Fibroblast of skin of abdomen (primary cell): ENCODE results near the gene RERE.
"Not testable (repeated sequence)": the region's sequence is repeated elsewhere in the genome, so short reads cannot be mapped to it uniquely, and the experiment has no call there.

Source experiments
- DNase-seq: peaks from one replicate; pipeline ENCODE4 v3.0.0-alpha.2; 2013

Gene RERE

GRCh38 chr1:8396083-8396785 lies 421.2 kb downstream of the RERE start:
- DNase-seq = peak; percentile 78

DNA sequence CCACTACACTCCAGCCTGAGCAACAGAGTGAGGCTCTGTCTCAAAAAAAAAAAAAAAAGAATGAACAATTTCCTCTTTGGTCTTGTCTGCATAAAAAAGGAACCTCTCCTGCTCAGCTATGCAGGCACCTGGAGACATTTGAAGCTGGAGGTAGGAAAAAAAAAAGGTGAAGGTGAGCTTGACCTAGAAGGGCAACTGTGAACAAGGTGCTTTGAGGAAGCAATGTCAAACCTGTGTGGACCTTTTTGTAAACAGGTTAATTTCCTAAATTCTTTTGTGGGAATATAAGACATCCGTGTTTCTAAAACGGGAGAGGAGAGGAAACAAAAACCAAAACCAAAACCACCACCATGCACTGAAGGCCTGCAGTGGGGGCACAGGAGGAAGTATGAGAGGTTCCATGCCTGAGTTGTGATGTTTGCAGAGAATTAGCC lies 422.0 kb downstream of the RERE start:
- DNase-seq = no peak

GRCh38 chr1:8394456-8395321 lies 422.8 kb downstream of the RERE start:
- peak; percentile 76 for DNase-seq

- DNase-seq = no peak
These were observed 424.9 kb downstream of the RERE start for GRCh38 chr1:8392522-8392921.

GRCh38 chr1:8390707-8391106 lies 426.7 kb downstream of the RERE start:
- DNase-seq = no peak

GRCh38 chr1:8389958-8390535 lies 427.4 kb downstream of the RERE start:
- DNase-seq = no peak

- DNase-seq = no peak
These were observed 428.5 kb downstream of the RERE start for GRCh38 chr1:8388732-8389562.

DNA sequence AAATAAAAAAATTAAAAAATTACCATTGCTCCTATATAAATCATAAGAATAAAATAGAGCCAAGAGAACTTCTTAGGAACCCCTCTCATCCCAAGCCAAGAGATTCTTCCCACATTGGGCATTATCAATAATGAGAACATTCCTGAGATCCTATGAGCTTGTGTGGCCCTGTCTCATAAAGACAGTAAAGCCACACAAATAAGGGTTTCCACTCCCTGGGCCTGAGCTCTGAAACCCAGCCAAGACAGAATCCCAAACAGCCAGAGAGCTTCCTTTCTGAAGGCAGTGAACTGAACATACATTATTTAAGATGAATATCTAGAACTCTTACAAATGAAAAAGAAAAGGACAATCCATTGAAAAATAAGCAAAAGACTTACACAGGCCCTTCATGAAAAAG lies 431.2 kb downstream of the RERE start:
- DNase-seq = no peak

GRCh38 chr1:8384577-8384976 lies 432.9 kb downstream of the RERE start:
- DNase-seq = no peak

- no peak for DNase-seq
These were observed 433.4 kb downstream of the RERE start for GRCh38 chr1:8384088-8384487.

DNA sequence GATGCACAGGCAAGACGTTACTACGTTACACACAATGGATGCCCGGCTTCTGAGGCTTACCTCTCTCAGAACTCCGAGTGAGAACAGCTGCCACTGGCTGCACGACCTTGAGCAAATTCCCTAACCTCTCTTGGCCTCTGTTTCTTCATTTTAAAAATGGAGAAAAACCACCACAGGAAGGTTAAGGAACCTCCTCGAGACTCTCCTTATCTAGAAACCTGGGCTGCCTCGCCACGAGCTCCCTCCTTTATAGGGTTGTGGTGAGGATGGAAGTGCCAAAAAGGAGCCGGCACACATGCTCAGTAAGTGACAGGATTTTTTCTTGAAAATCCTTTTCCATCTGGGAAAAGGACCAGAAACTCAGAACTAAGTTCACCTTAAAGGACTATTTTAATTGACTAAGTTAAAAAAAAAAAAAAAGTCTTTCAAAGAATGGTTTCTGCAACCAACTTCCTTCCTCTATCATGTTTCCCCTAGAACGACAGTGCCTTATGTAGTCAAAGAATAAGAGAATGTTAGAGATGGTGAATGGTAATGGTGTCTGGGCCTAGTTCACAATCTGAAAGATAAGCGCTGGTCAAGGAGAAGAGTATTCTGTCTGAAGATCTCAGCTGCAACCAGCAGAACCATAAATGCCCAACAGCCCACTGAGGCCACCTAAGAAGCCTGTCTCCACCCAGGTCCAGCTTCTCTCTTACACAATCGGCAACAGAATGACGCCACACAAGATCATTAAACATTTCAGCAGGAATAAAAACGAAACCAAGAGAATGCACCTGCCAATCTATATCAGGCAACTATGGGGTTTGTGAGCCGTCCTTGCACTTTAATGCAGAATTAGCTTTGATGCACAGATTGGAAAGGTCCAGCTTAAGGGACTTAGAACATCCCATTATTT lies 434.6 kb downstream of the RERE start:
- DNase-seq = no peak

- DNase-seq = no peak
These were observed 435.4 kb downstream of the RERE start for GRCh38 chr1:8382051-8382505.

DNA sequence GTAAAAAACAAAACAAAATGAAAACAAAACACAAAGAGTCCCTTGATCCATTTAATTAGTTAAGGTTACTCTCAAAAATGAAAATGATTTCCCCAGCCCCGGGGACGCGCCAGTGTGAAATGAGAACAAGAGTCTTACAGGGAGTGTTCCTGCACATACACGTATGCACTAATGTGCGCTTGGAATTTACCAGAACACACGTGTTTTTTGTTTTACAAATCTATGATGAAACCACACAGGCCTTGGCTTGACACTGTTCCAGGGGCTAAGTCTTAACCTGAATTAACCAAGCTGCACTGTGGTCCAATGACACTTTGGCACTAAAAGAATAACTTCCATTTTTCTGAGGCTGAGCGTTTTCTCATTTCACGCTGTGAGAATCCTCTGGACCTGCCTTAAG lies 435.8 kb downstream of the RERE start:
- peak; percentile 49 for DNase-seq

- DNase-seq = not testable (repeated sequence)
These were observed 437.1 kb downstream of the RERE start for GRCh38 chr1:8380310-8380709.

- no peak for DNase-seq
These were observed 437.8 kb downstream of the RERE start for GRCh38 chr1:8379513-8380186.

DNA sequence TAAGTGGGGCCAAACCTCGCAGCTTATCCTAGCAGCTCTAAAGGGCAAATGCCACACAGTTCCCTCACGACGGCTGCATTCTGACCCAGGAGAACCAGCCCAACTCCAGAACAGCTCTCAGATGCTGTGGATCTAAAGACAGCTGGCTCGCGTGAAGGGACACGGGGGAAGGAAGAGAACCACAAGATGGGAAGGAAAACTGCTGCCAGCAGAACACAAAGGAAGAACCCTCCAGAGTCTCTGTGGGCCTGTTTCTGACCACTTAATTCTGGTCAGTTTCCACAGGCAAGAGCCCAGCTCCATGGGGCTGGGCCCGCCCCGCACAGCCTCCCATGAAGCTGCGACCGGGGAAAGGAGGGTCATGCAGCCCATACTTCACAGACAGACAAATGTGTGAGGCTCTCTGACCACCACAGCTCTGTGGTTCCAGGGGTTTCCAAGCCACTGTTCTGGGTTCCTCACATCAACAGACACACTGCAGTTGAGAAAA lies 438.4 kb downstream of the RERE start:
- DNase-seq = no peak

DNA sequence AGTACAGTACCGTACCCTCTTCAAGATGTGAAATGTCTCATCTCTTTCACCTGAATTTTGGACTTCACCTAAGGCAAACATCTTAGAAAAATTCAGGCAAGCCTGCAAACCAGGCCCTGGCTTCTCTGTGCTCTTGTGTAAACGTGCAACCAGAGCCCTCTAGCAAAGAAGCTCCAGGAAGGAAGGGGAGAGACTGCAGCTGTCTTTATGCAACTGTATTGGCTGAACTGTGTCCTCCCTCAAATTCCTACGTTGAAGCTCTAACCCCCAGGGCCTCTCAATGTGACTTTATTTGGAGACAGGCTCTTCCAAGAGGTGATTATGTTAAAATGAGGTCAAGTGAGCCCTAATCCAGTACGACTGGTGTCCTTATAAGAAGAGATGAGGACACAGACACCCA lies 439.3 kb downstream of the RERE start:
- DNase-seq = no peak

GRCh38 chr1:8377271-8377981 lies 440.0 kb downstream of the RERE start:
- DNase-seq = no peak

DNA sequence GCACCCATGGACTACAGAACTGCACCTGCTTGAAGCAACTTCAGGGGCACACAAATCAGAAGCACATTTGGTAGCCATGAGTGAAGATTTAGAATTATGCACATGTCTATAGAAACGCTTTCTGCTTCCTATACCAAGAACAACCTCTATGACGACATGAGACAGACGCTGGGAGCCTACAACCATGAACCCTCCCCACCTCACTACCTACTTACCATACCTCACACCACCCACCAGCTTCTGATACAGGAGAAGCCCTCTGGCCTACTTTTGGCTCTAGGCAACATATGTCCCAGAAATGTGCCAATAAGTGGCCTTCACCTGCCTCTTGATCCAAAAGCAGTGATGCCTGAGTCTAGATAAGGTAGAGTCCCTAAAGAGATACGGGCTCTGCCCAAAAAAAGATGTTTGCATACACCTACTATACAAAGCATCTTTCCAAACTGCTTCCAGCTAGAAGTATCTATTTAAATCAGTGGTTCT lies 441.0 kb downstream of the RERE start:
- DNase-seq = no peak

GRCh38 chr1:8374812-8375211 lies 442.6 kb downstream of the RERE start:
- peak; percentile 28 for DNase-seq
